HL-60/S4 (cell line): ENCODE data around the gene SCO2.
"Not testable (repeated sequence)": the region's sequence is repeated elsewhere in the genome, so short reads cannot be mapped to it uniquely, and the experiment has no call there.

Source experiments
- in situ Hi-C: fragments of 300-500 bp; cut with MboI; formaldehyde crosslinking; loops from 2 replicates; pipeline ENCODE4 v1.14.3; 2022; ENCODE audit warnings: low sequenced_read_pairs

Gene SCO2

GRCh38 chr22:50522208-50522805, 3.1 kb downstream of the SCO2 start:
- in situ Hi-C loops: no loop called here

GRCh38 chr22:50521710-50522109, 3.7 kb downstream of the SCO2 start:
- in situ Hi-C loops: no loop called here

- in situ Hi-C loops: no loop called here
Observed at GRCh38 chr22:50520826-50521453, 4.5 kb downstream of the SCO2 start.

GRCh38 chr22:50520184-50520583, 5.2 kb downstream of the SCO2 start:
- in situ Hi-C loops: not testable (repeated sequence)

- in situ Hi-C loops: no loop called here
Observed at GRCh38 chr22:50519151-50519550, 6.2 kb downstream of the SCO2 start.

- in situ Hi-C loops: no loop called here
Observed at GRCh38 chr22:50518606-50519005, 6.8 kb downstream of the SCO2 start.

GRCh38 chr22:50517495-50518260, 7.7 kb downstream of the SCO2 start:
- in situ Hi-C loops: no loop called here

- in situ Hi-C loops: no loop called here
Observed at GRCh38 chr22:50516891-50517290, 8.5 kb downstream of the SCO2 start.

- in situ Hi-C loops: no loop called here
Observed at GRCh38 chr22:50516068-50516467, 9.3 kb downstream of the SCO2 start.

- in situ Hi-C loops: no loop called here
Observed at GRCh38 chr22:50513175-50513574, 12.2 kb downstream of the SCO2 start.

- in situ Hi-C loops: no loop called here
Observed at GRCh38 chr22:50508897-50509296, 16.5 kb downstream of the SCO2 start.

GRCh38 chr22:50507991-50508884, 17.2 kb downstream of the SCO2 start, which contains the start of gene NCAPH2:
NCAPH2 (plus strand) TSS chr22:50508224; CDS start chr22:50508338, 114 bp downstream.
- in situ Hi-C loops: no loop called here

- in situ Hi-C loops: no loop called here
Observed at GRCh38 chr22:50507421-50507990, 17.9 kb downstream of the SCO2 start, which contains the start of gene LMF2. LMF2 (minus strand) TSS chr22:50507702; CDS start chr22:50507675, 27 bp downstream.

GRCh38 chr22:50506611-50507420, 18.6 kb downstream of the SCO2 start:
- in situ Hi-C loops: no loop called here

- in situ Hi-C loops: no loop called here
Observed at GRCh38 chr22:50505776-50506610, 19.4 kb downstream of the SCO2 start.

GRCh38 chr22:50505276-50505775, 20.1 kb downstream of the SCO2 start:
- in situ Hi-C loops: no loop called here

GRCh38 chr22:50504369-50505211, 20.8 kb downstream of the SCO2 start:
- in situ Hi-C loops: no loop called here
